ENCODE data around the gene CHD6.

CHD6 gene, protein sequence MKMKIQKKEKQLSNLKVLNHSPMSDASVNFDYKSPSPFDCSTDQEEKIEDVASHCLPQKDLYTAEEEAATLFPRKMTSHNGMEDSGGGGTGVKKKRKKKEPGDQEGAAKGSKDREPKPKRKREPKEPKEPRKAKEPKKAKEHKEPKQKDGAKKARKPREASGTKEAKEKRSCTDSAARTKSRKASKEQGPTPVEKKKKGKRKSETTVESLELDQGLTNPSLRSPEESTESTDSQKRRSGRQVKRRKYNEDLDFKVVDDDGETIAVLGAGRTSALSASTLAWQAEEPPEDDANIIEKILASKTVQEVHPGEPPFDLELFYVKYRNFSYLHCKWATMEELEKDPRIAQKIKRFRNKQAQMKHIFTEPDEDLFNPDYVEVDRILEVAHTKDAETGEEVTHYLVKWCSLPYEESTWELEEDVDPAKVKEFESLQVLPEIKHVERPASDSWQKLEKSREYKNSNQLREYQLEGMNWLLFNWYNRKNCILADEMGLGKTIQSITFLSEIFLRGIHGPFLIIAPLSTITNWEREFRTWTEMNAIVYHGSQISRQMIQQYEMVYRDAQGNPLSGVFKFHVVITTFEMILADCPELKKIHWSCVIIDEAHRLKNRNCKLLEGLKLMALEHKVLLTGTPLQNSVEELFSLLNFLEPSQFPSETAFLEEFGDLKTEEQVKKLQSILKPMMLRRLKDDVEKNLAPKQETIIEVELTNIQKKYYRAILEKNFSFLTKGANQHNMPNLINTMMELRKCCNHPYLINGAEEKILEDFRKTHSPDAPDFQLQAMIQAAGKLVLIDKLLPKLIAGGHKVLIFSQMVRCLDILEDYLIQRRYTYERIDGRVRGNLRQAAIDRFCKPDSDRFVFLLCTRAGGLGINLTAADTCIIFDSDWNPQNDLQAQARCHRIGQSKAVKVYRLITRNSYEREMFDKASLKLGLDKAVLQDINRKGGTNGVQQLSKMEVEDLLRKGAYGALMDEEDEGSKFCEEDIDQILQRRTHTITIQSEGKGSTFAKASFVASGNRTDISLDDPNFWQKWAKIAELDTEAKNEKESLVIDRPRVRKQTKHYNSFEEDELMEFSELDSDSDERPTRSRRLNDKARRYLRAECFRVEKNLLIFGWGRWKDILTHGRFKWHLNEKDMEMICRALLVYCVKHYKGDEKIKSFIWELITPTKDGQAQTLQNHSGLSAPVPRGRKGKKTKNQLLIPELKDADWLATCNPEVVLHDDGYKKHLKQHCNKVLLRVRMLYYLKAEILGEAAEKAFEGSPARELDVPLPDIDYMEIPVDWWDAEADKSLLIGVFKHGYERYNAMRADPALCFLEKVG (N-terminal part only)

DNA sequence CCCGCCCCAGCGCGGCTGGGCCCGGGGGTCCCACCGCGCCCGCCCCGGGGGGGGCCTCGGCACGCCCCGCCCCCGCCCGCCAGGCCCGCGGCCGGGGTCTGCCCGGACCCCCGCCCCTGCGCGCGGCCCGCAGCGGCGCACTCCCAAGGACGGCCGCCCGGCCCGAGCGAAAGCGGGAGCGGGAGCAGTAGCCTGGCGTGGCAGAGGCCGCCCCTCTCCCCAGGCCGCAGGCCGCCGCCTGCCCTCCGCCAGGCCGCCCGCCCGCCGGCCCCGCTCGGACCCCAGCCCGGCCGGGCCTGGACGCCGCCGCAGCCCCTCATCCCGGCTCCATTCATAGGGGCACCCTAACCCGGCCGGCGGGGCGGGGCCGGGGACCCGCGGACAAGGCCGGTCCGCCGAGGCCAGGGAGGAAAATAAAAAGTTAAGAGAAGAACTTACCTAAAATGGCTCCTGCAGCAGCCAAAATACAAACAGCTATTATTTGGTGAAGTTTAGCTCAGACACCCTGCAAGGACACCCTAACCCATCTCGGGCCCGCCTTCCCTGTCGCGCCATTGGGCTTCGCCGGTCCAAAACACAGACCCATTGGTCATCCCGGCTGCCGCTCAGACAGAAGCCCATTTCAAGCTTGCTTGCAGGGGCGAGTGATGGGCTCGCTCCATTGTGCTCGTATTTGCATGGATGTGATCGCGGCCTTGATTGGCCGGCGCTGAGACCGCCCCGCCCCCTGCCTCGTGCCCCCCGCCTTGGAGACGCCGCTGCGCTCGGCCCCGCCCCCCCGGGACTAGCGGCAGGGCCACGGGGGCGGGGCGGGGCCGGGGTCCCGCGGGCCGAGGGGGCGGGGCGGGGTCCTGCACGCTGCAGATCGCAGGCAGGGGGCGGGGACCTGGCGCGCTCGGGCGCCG is at the start of gene CHD6:
Gene CHD6, minus strand, starts transcription at position 476 of the 905 bp plus-strand sequence. CDS start 67,040 bp downstream, outside the sequence.
- in situ Hi-C loops (cut with MboI; ENCODE audit: low sequenced_read_pairs): no loop called here

DNA sequence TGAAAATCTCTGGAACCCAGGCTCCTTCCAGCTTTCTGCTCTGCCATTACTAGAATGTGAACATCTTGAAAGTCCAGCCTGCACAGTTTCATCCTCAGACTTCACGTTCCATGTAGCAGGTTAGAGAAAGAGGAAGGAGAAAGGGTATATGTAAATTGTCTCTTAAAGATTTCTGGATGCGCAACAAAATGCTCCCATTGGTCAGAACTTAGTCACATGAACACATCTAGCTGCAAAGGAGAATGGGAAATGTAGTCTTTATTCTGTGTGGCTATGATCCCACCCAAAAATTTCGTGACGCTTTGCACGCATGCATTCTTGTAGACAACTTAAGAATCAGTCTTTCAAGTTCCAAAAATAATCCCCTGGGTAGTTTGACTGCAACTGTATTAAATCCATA is 46.4 kb upstream of the CHD6 start:
- in situ Hi-C loops (cut with MboI; ENCODE audit: low sequenced_read_pairs): no loop called here

DNA sequence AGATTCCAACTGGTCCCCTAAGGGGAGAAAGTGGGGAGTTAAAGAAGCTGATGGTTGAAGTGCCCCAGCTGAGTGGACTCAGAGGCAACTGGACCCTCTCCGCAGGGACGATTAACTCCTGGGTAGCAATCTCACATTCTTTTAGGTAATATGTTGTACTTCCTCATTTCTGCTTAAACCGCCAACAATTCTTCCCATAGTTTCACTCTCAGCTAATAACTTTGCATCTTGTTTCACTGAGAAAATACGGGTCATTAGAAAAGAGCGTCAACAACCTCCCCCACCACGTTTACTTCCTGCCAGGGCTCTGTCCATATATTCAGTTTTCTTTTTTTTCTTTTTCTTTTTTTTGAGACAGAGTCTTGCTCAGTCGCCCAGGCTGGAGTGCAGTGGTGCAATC is 39.5 kb upstream of the CHD6 start:
- in situ Hi-C loops (cut with MboI; ENCODE audit: low sequenced_read_pairs): no loop called here

DNA sequence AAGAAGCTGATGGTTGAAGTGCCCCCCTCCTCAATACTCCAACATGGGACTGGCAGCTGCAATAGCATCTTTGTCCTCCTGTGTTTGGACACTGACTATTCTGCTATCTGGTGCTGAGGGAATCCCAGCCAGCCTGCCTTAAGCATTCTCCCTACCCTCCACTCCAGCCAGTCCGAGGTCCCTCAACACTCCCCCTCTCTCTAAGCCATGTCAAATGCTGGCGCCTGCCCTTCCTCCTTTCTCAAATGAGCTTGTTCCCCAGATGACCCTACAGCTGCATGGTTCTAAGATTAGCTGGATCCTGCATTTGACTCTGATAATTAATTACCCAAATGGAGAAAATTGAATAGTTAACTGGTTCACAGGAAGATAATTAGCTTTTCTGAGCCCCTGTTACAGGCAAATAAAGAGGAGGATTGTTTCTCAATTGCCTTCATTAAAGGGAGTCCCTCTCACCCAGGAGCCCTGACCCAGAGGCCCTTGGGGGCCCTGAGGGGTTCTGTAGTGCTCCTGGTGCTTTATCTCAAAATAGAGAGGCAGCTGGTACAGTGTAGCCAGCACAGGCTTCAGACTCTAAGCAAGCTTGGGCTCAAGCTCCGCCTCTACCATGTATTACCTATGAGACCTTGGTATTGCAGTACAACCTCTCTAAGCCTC is 37.9 kb upstream of the CHD6 start:
- in situ Hi-C loops (cut with MboI; ENCODE audit: low sequenced_read_pairs): no loop called here

DNA sequence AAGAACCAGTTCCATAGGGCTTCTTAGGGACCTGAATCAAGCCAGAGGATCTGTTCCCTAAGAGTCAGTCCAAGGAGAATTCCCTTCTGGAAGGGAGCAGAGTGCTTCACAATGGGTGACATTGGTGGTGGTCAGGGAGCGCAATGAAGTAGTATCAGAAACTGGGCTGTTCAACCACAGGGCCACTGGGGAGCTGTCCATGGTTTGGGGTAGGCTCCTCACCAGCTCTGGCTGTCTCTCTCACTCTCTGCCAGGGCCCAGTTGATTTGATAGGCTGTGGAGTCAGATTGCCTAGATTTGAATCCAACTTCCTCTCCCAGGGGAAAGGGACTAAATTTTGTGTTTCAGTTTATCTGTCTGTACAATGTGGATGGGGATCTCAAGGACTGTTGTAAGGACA is 36.7 kb upstream of the CHD6 start:
- in situ Hi-C loops (cut with MboI; ENCODE audit: low sequenced_read_pairs): no loop called here

DNA sequence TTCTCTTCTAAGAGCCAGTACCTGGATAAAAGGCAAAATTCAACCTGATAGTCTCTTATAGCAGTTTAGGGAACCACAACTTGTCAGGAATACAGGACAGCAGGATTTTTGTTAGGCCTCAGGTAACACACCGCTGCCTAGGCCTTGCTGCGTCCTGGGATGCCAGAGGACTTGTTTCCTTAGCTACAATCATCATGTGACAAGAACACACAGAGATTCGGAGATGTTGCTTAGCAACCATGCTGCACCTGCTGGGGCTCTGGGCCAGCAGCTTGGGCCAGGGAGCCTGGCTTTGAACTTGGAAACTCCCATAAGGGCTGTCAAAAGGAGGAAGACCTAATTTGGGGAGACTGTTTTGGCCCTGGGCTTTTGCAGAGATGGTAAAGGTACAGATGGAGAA is 36.1 kb upstream of the CHD6 start:
- in situ Hi-C loops (cut with MboI; ENCODE audit: low sequenced_read_pairs): no loop called here

DNA sequence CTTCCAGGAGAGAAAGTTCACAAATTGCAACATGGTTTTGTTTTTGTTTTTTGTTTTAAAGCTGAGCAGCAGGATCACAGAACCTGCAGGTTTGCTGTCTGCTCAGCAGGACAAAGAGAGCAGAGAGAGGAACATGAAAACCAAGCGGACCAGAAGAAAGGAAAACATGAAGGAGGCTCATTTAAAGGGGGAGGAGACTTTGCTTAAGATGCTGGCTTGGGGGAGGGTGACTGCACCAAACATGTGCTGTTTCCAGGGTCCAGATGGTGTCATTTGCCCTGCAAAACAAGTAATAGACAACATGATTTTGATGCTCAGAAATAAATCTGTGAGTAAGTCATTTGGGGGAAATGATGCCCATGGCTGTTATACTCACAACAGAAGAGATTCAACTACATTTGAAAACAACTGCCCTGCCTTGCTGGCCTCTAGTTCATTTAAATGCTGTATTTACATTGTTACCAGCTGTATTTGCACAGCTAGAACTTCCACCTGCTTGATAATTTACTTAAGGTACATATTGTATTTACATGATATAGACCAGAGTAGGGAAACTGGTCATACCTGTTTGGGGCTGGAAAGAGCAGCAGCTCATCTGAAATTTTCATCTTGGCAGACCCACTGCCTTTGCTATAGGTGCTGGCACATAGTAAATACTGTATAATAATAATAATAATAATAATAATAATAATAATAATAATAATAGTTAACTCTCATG is 32.2 kb upstream of the CHD6 start:
- in situ Hi-C loops (cut with MboI; ENCODE audit: low sequenced_read_pairs): no loop called here

DNA sequence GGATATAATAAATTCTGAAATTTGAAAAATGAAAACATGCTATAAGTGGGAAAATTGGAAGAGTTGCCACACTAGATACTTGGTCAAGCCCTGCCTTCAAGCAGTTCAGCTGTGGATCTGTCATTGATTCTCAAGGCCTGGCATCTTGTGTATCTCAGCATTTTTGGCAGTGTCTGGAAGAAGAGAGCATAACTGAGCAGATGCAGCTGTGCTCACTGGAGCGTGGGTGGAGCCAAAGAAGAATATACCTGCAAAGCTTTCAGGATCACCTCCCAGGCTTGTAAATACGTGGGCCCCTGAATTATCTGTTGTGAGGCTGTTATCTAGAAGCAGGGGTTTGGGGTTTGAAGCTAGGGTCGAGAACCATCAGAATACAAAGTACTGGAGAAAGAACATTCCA is 31.3 kb upstream of the CHD6 start:
- in situ Hi-C loops (cut with MboI; ENCODE audit: low sequenced_read_pairs): no loop called here

DNA sequence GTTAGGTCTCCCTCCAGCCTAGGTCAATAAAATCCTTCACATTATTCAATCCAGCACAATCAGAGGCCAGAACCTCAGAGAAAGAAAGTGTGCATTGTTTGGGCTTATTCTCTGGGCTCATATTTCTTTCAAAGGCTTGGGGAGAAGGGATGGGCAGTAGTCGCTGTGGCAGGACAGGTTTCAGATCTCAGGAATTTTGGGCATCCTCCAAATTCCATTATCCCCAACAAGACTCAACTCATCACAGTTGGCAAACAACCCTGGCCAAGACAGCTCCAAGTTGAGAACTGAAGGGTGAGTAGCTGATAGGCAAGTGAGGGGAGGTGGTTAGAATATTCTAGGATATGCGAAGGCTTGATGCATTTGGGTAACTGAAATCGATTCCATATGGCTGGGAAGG is 27.2 kb upstream of the CHD6 start:
- in situ Hi-C loops (cut with MboI; ENCODE audit: low sequenced_read_pairs): no loop called here

DNA sequence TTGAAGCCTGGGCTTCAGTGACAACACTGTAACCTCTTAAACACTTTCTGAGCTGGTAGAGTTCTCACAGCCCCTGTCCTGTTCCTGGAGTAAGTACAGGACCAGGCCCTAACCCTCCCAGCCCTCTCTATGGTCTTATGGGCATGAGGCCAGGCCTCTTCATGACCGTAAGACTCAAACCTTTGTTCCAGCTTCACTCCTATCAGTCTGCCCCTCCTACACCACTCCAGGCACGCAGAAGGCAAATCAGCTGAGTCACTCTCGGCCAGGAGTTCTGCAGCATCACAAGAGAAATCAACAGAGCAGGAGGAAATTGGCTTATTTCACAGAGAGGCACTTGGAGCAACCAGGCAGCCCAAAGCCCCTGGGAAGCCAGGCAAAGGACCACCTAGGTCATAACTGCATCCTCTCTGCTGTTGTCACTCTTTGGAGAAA is 25.3 kb upstream of the CHD6 start:
- in situ Hi-C loops (cut with MboI; ENCODE audit: low sequenced_read_pairs): no loop called here

DNA sequence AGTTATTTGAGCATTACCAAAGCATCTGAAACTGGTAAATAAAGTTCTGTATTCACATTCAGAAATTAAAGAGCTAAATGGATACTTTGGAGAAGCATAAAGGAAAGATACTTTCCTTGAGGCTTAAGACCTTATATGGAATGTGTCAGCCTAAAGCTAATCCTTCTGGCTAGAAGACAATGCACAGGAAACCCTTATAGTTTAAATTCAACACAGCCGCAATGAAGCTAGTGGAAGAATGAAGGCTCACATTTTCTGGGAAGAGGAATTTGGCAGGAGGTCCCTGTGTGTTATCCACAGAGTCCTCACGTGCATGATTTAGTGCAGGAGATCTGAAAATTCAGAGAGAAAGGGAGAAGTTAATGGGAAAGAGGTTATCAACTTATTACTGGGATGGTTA is 21.5 kb upstream of the CHD6 start:
- in situ Hi-C loops (cut with MboI; ENCODE audit: low sequenced_read_pairs): no loop called here

DNA sequence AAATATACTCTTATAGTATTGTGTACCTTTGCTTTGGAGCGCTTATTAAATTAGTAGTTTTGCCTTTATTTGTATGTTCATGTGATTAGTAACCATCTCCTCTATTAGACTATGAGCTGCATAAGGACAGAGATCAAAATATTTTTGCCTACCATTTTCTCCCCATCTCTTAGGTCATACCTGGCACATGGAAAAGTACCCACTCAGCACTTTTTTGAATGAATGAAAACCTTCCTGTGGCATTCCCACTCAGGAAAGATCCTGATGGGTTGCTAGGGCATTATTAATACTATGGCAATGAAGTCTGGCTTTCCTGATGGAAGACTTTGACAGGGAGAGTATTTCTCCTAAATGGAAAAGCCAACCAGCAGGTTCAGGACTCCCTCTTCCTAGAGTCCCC is 20.3 kb upstream of the CHD6 start:
- in situ Hi-C loops (cut with MboI; ENCODE audit: low sequenced_read_pairs): no loop called here

DNA sequence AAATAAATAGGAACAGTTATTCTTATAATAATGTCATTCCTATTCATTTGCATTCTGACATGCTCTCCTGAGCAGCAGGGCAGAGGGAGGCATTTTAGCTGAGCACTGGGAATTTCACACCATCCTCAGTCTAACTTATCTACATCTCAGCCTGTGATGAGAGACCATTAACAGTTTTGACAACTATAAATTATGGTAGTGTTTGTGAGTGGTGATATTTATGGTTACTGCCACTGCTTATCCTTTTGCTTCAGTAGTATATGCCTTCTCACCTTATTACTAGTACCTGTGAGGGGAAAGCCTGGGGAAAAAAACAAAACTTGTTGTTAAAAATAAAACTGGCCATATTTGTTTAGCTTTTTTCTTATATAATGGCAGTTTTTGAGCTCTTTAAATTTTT is 17.0 kb upstream of the CHD6 start:
- in situ Hi-C loops (cut with MboI; ENCODE audit: low sequenced_read_pairs): no loop called here

DNA sequence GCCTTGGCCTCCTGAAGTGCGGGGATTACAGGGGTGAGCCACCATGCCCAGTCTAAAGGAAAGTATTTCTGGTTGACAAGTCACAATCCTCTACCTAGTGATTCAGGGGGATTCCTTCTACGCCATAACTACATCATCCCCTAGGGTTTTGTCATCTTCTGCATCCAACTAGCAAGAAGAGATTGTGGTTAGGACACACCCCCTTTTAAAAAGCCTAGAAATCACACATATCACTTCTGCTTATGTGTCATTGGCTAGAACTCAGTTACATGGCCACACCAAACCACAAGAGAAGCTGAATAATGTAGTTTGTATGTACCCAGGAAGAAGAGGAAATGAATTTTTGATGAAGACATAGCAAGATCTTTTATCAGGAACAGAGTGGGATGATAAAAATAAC is 14.7 kb upstream of the CHD6 start:
- in situ Hi-C loops (cut with MboI; ENCODE audit: low sequenced_read_pairs): no loop called here

DNA sequence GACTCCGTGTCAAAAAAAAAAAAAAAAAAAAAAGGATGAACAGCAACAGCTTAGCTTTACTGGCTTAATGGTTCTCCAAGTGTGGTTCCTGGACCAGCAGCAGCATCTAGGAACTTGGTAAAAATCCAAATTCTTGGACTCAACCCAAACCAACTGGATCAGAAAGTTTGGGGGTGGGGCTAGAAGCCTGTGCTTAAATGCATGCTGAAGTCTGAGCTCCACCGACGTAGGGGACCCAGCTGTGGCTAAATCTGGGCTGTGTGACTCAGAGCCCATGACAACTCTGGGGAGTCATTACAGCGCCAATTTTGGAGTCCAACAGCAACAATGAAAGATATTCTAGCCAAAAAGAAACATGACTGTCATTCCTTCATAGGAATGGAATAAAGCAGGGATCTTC is 13.6 kb upstream of the CHD6 start:
- in situ Hi-C loops (cut with MboI; ENCODE audit: low sequenced_read_pairs): no loop called here

DNA sequence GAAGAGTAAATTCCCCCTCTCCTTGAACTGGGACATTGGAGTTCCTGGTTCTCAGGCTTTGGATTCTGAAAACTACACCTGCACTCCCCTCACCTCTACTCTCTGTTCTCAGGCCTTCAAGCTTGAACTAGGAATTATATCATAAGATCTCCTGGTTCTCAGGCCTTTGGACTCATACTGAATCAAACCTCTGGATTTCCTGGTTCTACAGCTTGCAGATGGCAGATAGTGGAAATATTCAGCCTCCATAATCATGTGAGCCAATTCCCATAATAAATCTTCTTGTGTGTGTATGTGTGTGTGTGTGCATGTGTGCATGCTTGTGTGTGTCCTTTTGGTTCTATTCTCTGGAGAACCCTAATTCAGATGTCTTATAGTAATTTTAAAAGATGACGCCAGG is 12.7 kb upstream of the CHD6 start:
- in situ Hi-C loops (cut with MboI; ENCODE audit: low sequenced_read_pairs): no loop called here

DNA sequence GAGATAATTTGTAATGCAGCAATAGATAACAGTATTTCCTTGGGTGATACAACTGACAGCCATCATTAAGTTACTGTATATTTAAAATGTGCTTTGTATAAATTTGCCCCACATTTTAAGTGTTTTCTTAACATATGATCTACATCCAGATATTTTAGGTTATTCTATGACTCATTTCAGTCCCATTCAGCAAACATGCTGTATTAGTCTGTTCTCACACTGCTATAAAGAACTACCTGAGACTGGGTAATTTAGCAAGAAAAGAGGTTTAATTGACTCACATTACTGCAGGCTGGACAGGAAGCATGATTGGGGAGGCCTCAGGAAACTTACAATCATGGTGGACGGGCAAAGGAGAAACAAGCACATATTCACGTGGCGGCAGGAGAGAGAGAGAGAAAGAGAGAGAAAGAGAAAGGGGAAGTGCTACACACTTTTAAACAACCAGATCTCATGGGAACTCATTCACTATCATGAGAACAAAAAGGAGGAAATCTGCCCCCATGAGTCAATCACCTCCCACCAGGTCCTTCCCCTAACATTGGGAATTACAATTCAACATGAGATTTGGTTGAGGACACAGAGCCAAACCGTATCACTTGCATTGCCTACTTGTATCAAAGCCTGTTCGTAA is 9.6 kb upstream of the CHD6 start:
- in situ Hi-C loops (cut with MboI; ENCODE audit: low sequenced_read_pairs): no loop called here

DNA sequence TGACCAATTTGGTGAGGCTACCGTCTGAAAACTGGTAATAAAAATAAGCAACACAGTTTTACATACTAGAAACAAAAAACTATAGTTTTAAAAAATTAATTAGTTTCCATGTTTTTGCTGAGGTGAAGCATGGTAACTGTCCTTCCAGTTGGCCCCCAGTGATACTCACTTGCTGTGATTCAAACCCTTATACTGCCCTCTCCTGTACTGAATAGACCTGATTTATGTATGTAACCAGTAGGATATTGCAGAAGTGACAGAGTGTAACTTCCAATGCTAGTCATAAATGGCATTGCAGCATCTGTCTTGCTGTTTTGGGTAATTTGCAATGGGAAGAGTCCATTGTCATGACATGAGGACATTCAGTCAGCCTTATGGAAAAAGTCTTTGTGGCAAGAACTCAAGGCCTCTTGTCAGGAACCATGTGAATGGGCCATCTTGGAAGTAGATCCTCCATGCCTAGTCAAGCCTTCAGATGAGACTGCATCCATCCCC is 8.9 kb upstream of the CHD6 start:
- in situ Hi-C loops (cut with MboI; ENCODE audit: low sequenced_read_pairs): no loop called here
